ENCODE results near the gene EIF4B.

- no peak for TF ChIP-seq CTCF (IDR thresholded peaks at IDR 0.05)
- TF ChIP-seq EP300 (IDR thresholded peaks at IDR 0.05): no peak
- TF ChIP-seq POLR2AphosphoS5 (IDR thresholded peaks at IDR 0.05): no peak
- TF ChIP-seq POLR2A (IDR thresholded peaks at IDR 0.05; ENCODE audit: low read depth): no peak
These were observed 61.9 kb downstream of the EIF4B start for GRCh38 chr12:53067993-53068770.

Data from esophagus muscularis mucosa (tissue), 4 donors.